K562 (cell line): ENCODE data around the gene ABCG5. TPM values are rescaled to one million over a fixed set of nuclear protein-coding genes. Genes with fewer than 3 reads are reported as not detected.

Source experiments
- ATAC-seq: fragments of 200-7000 bp; cut with Tn5 transposase; 3 replicates; pipeline ENCODE4 v1.9.1; 2020; ENCODE audit warnings: moderate library complexity
- BruUV-seq: library from RNA; stranded (reverse); fragments of 400-500 nt; replicated peaks from 2 replicates; lab custom pipeline; 2021; lab: Mats Ljungman, UMichigan
- CTCF ChIA-PET: fragments of 300-600 bp; formaldehyde crosslinking; extraction: SDS; loops from one replicate; lab custom pipeline; 2021; ENCODE audit warnings: low intra/inter-chr PET ratio; lab: Yijun Ruan, JAX
- POLR2A ChIA-PET: fragments of 300-600, 350-650 bp; sonication (Branson Sonifier 250); formaldehyde crosslinking; extraction: SDS; loops from one replicate; lab custom pipeline; 2021; ENCODE audit warnings: antibody characterized with exemption, inconsistent platforms; lab: Yijun Ruan, JAX
- DNase-seq, 4 experiments: peaks; one replicate each; pipeline versions ENCODE4 v3.0.0 to v3.0.0-alpha.2; 2011 to 2018; ENCODE audit warnings: low spot score in 3 of 4, mixed read lengths in 3 of 4; ENCODE audit errors: extremely low read depth in 1 of 4
- FAIRE-seq: peaks from 2 replicates; lab custom pipeline; 2011; peaks lifted over from hg19 to GRCh38; lab: Jason Lieb, UNC
- H2AFZ ChIP-seq: 2 replicates; pipeline ENCODE4 v1.6.0; 2011; ENCODE audit warnings: low read depth, low read length, control low read depth, inconsistent platforms
- H3K27ac ChIP-seq: fragments of 200-600 bp; 3 replicates; pipeline ENCODE4 v1.8.0; 2011; ENCODE audit warnings: low read depth, mild to moderate bottlenecking, control low read depth, inconsistent platforms, low read length, moderate library complexity, mixed read lengths; ENCODE audit errors: extremely low read depth
- H3K27me3 ChIP-seq, 2 experiments: fragments of 300-600 bp in 1 of 2; 2 replicates in 1 of 2; 3 replicates in 1 of 2; pipeline versions ENCODE4 v1.6.0 to v1.8.0; 2011; ENCODE audit warnings: inconsistent platforms in 2 of 2, low read length in 2 of 2, mild to moderate bottlenecking in 1 of 2, mixed read lengths in 1 of 2, moderate library complexity in 1 of 2; ENCODE audit not compliant: control insufficient read depth in 2 of 2, insufficient read depth in 2 of 2
- H3K36me3 ChIP-seq: fragments of 300-600 bp; 3 replicates; pipeline ENCODE4 v1.8.0; 2011; ENCODE audit warnings: mild to moderate bottlenecking, low read length, inconsistent platforms; ENCODE audit not compliant: control insufficient read depth, insufficient read depth
- H3K4me1 ChIP-seq, 2 experiments: fragments of 200-600 bp in 1 of 2; replicated peaks in 1 of 2; 2 replicates in 1 of 2; 3 replicates in 1 of 2; pipeline versions ENCODE4 v1.5.1 to v1.8.0; 2011; ENCODE audit warnings: inconsistent platforms in 2 of 2, low read length in 2 of 2, mild to moderate bottlenecking in 1 of 2, mixed read lengths in 1 of 2, moderate library complexity in 1 of 2; ENCODE audit not compliant: control insufficient read depth in 2 of 2, insufficient read depth in 2 of 2
- H3K4me2 ChIP-seq: 2 replicates; pipeline ENCODE4 v1.6.1; 2011; ENCODE audit warnings: low read length, control low read depth, inconsistent platforms, mixed read lengths; ENCODE audit not compliant: insufficient read depth
- H3K4me3 ChIP-seq: fragments of 200-600 bp; sonication (generic), shearing (Covaris generic); 2 replicates; pipeline ENCODE4 v1.5.1; 2016; ENCODE audit warnings: control low read depth, inconsistent platforms
- H3K79me2 ChIP-seq: fragments of 200-600 bp; 3 replicates; pipeline ENCODE4 v1.8.0; 2011; ENCODE audit warnings: low read length, inconsistent platforms; ENCODE audit not compliant: control insufficient read depth, insufficient read depth
- H3K9ac ChIP-seq, 2 experiments: 2 replicates each; pipeline versions ENCODE4 v1.6.0 to v1.6.1; 2011; ENCODE audit warnings: low read depth in 2 of 2, low read length in 2 of 2, control low read depth in 1 of 2, inconsistent platforms in 1 of 2, mild to moderate bottlenecking in 1 of 2, mixed read lengths in 1 of 2; ENCODE audit not compliant: insufficient read depth in 1 of 2
- H3K9me1 ChIP-seq: one replicate; pipeline ENCODE4 v1.6.0; 2011; ENCODE audit warnings: inconsistent platforms, mild to moderate bottlenecking, low read length, moderate library complexity; ENCODE audit not compliant: control insufficient read depth, insufficient read depth
- H3K9me3 ChIP-seq: replicated peaks from 2 replicates; pipeline ENCODE4 v1.5.1; 2011; ENCODE audit warnings: low read depth, low read length, inconsistent platforms; ENCODE audit not compliant: control insufficient read depth, insufficient read depth
- H4K20me1 ChIP-seq: replicated peaks from 2 replicates; pipeline ENCODE4 v1.6.1; 2011; ENCODE audit warnings: low read length, inconsistent platforms, mixed read lengths; ENCODE audit not compliant: control insufficient read depth, insufficient read depth
- ARID2 ChIP-seq: fragments of 450-650 bp; IDR thresholded peaks from 2 replicates; pipeline ENCODE4 v1.6.1; 2017; ENCODE audit warnings: antibody characterized with exemption, mild to moderate bottlenecking
- CHCHD3 ChIP-seq: fragments of 250-450 bp; sonication (Bioruptor Pico); IDR thresholded peaks from 2 replicates; pipeline ENCODE4 v2.1.2; 2022; ENCODE audit warnings: mild to moderate bottlenecking
- GMEB1 ChIP-seq: fragments of 250-450 bp; sonication (Bioruptor Pico); IDR thresholded peaks from 2 replicates; pipeline ENCODE4 v1.4.0; 2020; ENCODE audit warnings: mild to moderate bottlenecking
- HNRNPLL ChIP-seq: fragments of 200-400 bp; formaldehyde crosslinking; IDR thresholded peaks from 2 replicates; pipeline ENCODE4 v1.6.1; 2017; ENCODE audit warnings: low read length, low read depth, mild to moderate bottlenecking; ENCODE audit not compliant: poor library complexity, severe bottlenecking
- HSF4 ChIP-seq: fragments of 250-450 bp; sonication (Bioruptor Pico); IDR thresholded peaks from 2 replicates; pipeline ENCODE4 v2.1.2; 2022; ENCODE audit warnings: mild to moderate bottlenecking, moderate library complexity, borderline replicate concordance
- KLF13 ChIP-seq: fragments of 450-650 bp; IDR thresholded peaks from 2 replicates; pipeline ENCODE4 v1.6.1; 2016; ENCODE audit warnings: missing genetic modification characterization, low read depth, mild to moderate bottlenecking, missing compliant biosample characterization, moderate library complexity, borderline replicate concordance
- MCM5 ChIP-seq: fragments of 450-650 bp; IDR thresholded peaks from 2 replicates; pipeline ENCODE4 v1.6.1; 2016; ENCODE audit warnings: low read depth
- NR0B1 ChIP-seq: fragments of 450-650 bp; IDR thresholded peaks from one replicate; pipeline ENCODE4 v1.6.1; 2018; ENCODE audit warnings: mild to moderate bottlenecking, moderate library complexity; ENCODE audit not compliant: partially characterized antibody
- PHF21A ChIP-seq: fragments of 450-650 bp; IDR thresholded peaks from 2 replicates; pipeline ENCODE4 v1.6.1; 2017; ENCODE audit warnings: low read depth, borderline replicate concordance
- PHF8 ChIP-seq: fragments of 200-600 bp; sonication (generic); IDR thresholded peaks from 2 replicates; pipeline ENCODE4 v1.6.1; 2012; ENCODE audit warnings: mixed run types, mild to moderate bottlenecking, inconsistent platforms, low read length, moderate library complexity, borderline replicate concordance
- RBM14 ChIP-seq: fragments of 200-400 bp; formaldehyde crosslinking; IDR thresholded peaks from 2 replicates; pipeline ENCODE4 v1.6.1; 2018; ENCODE audit warnings: low read depth, mild to moderate bottlenecking, low read length, moderate library complexity, borderline replicate concordance; ENCODE audit not compliant: insufficient read depth
- SPI1 ChIP-seq: IDR thresholded peaks from 2 replicates; pipeline ENCODE4 v1.6.1; 2011; ENCODE audit warnings: low read depth, low read length, control low read depth, borderline replicate concordance
- ZFP91 ChIP-seq: sonication (generic); formaldehyde crosslinking; IDR thresholded peaks from 2 replicates; pipeline ENCODE4 v1.8.0; 2022; ENCODE audit warnings: mild to moderate bottlenecking, missing genetic modification reagents
- ZNF780A ChIP-seq: fragments of 250-450 bp; sonication (Bioruptor Pico); IDR thresholded peaks from 2 replicates; pipeline ENCODE4 v1.5.0; 2021; ENCODE audit warnings: mild to moderate bottlenecking
- WGBS: fragments of 100-300 bp; shearing (Covaris generic); methylation state at CpG from one replicate; pipeline ENCODE4 v1.1.6; 2016; ENCODE audit warnings: low coverage, mixed read lengths; ENCODE audit not compliant: insufficient coverage; ENCODE audit errors: missing lambda C conversion rate; 5-methylcytosine and 5-hydroxymethylcytosine counted together
- in situ Hi-C: fragments of 300-500 bp; cut with MboI; formaldehyde crosslinking; loops from 4 replicates; pipeline ENCODE4 v1.15.0; 2018; ENCODE audit warnings: inconsistent platforms, mixed read lengths
- intact Hi-C: fragments of 100-400 bp; cut with micrococcal nuclease; formaldehyde crosslinking; loops from 2 replicates; pipeline ENCODE4 v1.14.2; 2022
- polyA plus RNA-seq, 8 experiments: library from polyadenylated mRNA; depleted of rRNA in 4 of 8; stranded (reverse) in 5 of 8; unstranded in 3 of 8; fragments of >200 nt; fragmentation: Nextera tagmentation in 2 of 8; fragmentation: Illumina TruSeq in 1 of 8; extraction: Ambion mirVana in 2 of 8; extraction: Trizol in 1 of 8; gene quantifications; 2 replicates each; pipeline versions ENCODE4 v1.2.1 to v1.2.3, GENCODE V29; 2011 to 2014; ENCODE audit warnings: inconsistent platforms in 1 of 8, missing spikeins in 1 of 8
- total RNA-seq, 7 experiments: library from RNA; depleted of rRNA in 6 of 7; stranded (reverse); fragments of >200 nt in 6 of 7; fragmentation: Illumina TruSeq in 2 of 7; extraction: Trizol in 2 of 7; gene quantifications; 2 replicates each; pipeline versions ENCODE4 v1.2.1 to v1.2.3, GENCODE V29; 2011 to 2021; ENCODE audit warnings: low replicate concordance in 1 of 7

Gene ABCG5
- total and polyA plus RNA-seq, 9 of the 15 experiments (the other 6 are each of a cell fraction or from before 2014, with no cell fraction given) = 0.01 TPM; not detected in 7

- TF ChIP-seq MCM5 (no peak), HSF4 (CRISPR knock-in tag) (no peak), PHF8 (no peak)
- TF ChIP-seq, all 486 proteins: peak for 0
Observed at GRCh38 chr2:43852196-43852730, 13.6 kb upstream of the ABCG5 start (continued).

GRCh38 chr2:43851011-43851980 is 12.7 kb upstream of the ABCG5 start:
- ATAC-seq (peak; percentile 27; the same call in 2 of the 3 replicates), FAIRE-seq (no peak), DNase-seq (peak in 3 of 4 experiments; percentile 2 to 6 (median 4))
- H3K4me1 ChIP-seq = no peaks in the 10 kb centered on the region; a peak in 1 of 5 replicates
- POLR2A ChIA-PET = interaction anchor here (1.1 kb wide), 1 partner anchor 30 kb away, joined by 4 read pairs; no protein-coding TSS in a partner anchor
- CTCF ChIA-PET = no interaction called here
- H3K4me2 ChIP-seq = no peak overlapping the region
- H3K27ac ChIP-seq = no peak overlapping the region
- intact Hi-C loops (no loop called here), in situ Hi-C loops (no loop called here)
- H3K27me3 ChIP-seq = peaks cover 24 to 49% of the 10 kb centered on the region in 2 experiments
- peaks cover 4% of the 10 kb centered on the region; the same call in 1 of the 2 replicates for H4K20me1 ChIP-seq
- no TSS peak for BruUV-seq
- H3K4me3 ChIP-seq = no peak overlapping the region
- no peaks in the 10 kb centered on the region for H3K9me1 ChIP-seq
- WGBS = 4% methylated on average over 18 of the region's 20 CpGs
- H3K36me3 ChIP-seq = no peaks in the 10 kb centered on the region
- H3K9me3 ChIP-seq = no peaks in the 10 kb centered on the region
- no peaks in the 10 kb centered on the region for H3K79me2 ChIP-seq
- H2AFZ ChIP-seq = no peak overlapping the region
- H3K9ac ChIP-seq = peak overlapping the region in 1 of 2 experiments; percentile 17; a peak in 1 of 4 replicates
- TF ChIP-seq ARID2 (no peak), NR0B1 (no peak), ZFP91 (CRISPR knock-in tag) (no peak), CHCHD3 (CRISPR knock-in tag) (no peak), RBM14 (no peak), PHF21A (no peak), GMEB1 (no peak), ZNF780A (CRISPR knock-in tag) (no peak), SPI1 (no peak), HNRNPLL (no peak), KLF13 (tag) (no peak)
